WTC11 (cell line): ENCODE measurements around the gene ECHS1.

ENCODE experiments used
- MLX ChIP-seq: sonication (generic); formaldehyde crosslinking; IDR thresholded peaks from 2 replicates; pipeline ENCODE4 v1.8.1; 2023; ENCODE audit warnings: mild to moderate bottlenecking, missing genetic modification reagents, moderate library complexity
- TF ChIP-seq, protein P1 (sequence below): sonication (generic); formaldehyde crosslinking; IDR thresholded peaks from 2 replicates; pipeline ENCODE4 v1.8.1; 2022; ENCODE audit warnings: low read depth, missing genetic modification reagents, borderline replicate concordance

- TF ChIP-seq MLX (CRISPR knock-in tag) = no peak
- TF ChIP-seq, protein P1, sequence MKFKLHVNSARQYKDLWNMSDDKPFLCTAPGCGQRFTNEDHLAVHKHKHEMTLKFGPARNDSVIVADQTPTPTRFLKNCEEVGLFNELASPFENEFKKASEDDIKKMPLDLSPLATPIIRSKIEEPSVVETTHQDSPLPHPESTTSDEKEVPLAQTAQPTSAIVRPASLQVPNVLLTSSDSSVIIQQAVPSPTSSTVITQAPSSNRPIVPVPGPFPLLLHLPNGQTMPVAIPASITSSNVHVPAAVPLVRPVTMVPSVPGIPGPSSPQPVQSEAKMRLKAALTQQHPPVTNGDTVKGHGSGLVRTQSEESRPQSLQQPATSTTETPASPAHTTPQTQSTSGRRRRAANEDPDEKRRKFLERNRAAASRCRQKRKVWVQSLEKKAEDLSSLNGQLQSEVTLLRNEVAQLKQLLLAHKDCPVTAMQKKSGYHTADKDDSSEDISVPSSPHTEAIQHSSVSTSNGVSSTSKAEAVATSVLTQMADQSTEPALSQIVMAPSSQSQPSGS (CRISPR knock-in tag) = no peak
Measured at GRCh38 chr10:133393401-133394063, 20.4 kb upstream of the ECHS1 start.
